GM19351 (cell line): ENCODE results near the gene TP53I13.
A peak's percentile ranks its signal among the peaks of the same experiment; 100 is the strongest.
"Not testable (repeated sequence)": the region's sequence is repeated elsewhere in the genome, so short reads cannot be mapped to it uniquely, and the experiment has no call there.

Experiments used
- ATAC-seq: cut with Tn5 transposase; IDR thresholded peaks from one replicate; pipeline ENCODE4 v1.9.1; 2021; ENCODE audit warnings: mild to moderate bottlenecking, moderate library complexity; ENCODE audit not compliant: unreplicated experiment

TP53I13 gene

DNA sequence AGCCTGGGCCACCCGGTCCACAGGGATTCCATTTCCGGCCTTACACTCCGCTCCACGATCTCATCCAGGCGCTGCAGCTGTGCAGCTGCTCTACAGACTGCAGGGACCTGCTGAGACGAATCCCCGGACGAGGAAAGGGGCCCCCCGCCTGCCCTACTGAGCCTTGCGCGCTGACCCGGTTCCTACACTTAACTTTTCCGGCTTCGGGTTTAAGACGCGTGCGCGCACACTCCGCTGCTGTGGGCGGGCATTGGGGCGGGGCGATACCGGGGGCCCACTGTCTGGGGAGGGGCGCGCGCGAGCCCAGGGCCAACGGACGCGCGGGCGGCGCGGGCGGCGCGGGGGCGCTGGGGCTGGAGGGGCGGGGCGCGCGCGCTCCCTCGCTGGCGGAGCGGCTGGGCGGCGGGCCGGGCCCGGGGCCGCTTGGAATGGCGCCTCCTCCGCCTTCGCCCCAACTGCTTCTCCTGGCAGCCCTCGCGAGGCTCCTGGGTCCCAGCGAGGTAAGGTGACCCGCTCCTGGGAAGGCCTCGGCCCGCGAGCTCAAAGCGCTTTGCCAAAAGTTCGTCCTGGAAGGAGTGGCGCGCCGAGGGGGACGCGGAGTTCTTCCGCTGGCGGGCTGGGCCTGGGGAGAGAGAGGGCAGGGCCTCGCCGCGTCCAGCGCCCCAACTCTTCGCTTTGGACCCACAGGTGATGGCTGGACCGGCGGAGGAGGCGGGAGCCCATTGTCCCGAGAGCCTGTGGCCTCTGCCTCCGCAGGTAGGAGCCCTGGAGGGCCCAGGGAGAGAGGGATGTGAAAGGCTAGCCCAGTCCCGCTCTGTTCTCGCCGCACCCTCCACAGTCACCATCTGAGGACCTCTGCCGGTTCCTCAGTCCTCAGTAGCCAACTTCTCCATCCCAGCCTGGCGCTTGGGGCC, at the start of gene TP53I13:
TSS of gene TP53I13 (plus strand) at position 371 of the 914 bp plus-strand sequence. CDS start at position 429, 58 bp downstream.
- ATAC-seq, result peak; percentile 35

- no peak for ATAC-seq
Measured at GRCh38 chr17:29524692-29525091, 43.8 kb upstream of the TP53I13 start.

DNA sequence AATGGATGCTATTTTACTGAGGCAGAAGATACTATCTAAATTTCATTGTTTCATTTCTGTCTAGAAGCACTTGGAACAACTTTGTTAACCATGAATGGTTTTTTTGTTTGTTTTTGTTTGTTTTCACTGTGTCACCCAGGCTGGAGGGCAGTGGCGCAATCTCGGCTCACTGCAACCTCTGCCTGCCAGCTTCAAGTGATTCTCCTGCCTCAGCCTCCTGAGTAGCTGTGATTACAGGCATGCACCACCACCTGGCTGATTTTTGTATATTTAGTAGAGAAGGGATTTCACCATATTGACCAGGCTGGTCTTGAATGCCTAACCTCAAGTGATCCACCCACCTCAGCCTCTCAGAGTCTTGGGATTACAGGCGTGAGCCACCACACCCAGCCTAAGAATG, 42.2 kb upstream of the TP53I13 start:
- ATAC-seq, result no peak

- ATAC-seq, result no peak
Measured at GRCh38 chr17:29533976-29534375, 34.5 kb upstream of the TP53I13 start.

- no peak for ATAC-seq
Measured at GRCh38 chr17:29544066-29544465, 24.4 kb upstream of the TP53I13 start.

DNA sequence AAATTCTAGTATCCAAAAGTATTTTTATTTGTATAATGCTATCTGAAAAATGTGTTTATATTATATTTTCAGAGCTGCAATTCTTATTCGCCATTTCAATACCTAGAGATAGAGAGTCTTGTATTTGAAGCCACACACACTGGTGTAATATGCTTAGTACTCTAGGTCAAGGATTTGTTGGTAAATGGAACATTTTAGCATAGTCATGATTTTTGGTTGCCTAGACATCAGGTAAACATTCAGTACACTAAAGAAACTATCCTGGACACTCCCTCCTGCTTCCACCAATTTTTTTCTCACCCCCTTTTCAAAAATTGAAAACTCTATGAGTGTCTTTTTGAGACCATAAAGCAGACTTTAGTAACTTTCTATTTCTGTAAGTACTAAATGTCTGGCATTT, 22.4 kb upstream of the TP53I13 start:
- ATAC-seq, result no peak

DNA sequence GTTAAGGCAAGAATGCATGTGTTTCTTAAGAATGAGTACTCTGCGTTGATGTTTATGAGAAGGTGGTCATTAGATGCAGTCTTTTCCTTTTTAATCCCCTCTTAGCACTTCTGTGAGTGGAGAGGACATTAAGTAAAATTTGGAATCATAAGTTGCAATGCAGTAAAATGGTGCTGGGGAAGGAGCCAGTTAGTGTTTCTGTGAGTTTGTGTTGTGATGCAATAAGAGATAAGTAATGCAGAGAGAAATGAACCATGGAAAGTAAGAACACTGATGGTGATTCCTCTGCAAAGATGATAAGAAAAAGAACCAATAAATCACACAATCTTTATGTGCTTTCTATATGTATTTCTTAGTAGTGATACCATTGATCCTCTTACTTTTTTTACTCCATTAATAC, 21.7 kb upstream of the TP53I13 start:
- no peak for ATAC-seq

GRCh38 chr17:29549177-29549923, 19.2 kb upstream of the TP53I13 start:
- ATAC-seq, result no peak

DNA sequence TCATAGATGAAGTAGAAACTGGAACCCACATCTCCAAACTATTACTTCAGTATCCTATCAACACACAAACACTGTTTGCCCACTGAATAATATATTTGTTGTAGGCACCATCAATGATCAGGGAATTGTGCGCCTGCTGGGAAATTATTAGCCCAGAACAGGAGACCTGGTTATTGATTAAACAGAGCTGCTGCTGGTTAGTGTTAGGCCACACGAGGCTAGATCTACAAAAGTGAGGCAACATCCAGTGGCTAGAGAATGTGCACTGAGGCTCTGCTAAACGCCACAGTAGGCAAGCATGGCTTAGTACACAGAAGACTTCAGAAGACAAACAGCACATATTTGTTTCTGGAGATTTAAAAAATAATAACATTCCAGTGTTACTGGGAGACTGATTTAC, 12.7 kb upstream of the TP53I13 start:
- no peak for ATAC-seq

DNA sequence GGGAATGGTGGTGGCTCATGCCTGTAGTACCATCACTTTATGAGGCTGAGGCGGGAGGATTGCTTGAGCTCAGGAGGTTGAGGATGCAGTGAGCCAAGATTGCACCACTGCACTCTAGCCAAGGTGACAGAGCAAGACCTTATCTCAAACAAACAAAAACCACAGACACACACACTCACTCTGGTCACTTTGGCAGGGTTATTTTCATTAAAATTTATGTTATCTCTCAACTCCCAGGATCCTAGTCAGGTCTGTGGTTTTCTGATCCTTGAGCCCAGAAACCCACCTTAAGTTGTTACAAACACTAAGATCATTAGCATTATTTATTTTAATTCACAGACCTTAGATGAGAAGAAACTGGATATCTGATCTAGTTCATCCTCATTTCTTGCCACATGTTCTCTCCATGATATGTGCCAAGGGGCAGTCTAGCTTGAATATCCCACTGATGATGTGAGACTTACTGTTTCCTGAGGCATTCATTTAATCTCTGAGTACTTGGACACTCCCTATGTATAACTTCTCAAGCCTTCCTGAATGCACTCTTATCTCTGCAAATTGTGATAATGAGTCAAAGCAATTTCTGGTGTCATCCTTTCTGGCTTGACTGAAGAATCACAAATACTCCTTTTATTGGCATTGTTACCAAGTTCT, 11.3 kb upstream of the TP53I13 start:
- ATAC-seq, result no peak

DNA sequence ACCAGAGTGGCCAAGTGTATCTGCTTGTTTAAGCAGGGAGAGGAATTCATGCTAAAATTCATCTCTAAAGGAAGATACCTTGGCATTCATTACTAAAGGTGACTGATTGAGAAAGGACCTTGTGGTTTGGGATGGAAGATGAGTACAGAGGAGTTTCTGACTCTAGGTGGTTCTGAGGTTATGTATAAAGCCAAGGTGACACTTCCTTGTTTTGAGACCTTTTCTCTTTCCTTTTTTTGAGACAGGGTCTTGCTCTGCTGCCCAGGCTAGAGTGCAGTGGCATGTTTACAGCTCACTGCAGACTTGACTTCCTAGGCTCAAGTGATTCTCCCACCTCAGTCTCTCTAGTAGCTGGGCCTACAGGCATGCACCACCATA, 10.8 kb upstream of the TP53I13 start:
- no peak for ATAC-seq

GRCh38 chr17:29558139-29558538, 10.4 kb upstream of the TP53I13 start:
- ATAC-seq, result not testable (repeated sequence)

DNA sequence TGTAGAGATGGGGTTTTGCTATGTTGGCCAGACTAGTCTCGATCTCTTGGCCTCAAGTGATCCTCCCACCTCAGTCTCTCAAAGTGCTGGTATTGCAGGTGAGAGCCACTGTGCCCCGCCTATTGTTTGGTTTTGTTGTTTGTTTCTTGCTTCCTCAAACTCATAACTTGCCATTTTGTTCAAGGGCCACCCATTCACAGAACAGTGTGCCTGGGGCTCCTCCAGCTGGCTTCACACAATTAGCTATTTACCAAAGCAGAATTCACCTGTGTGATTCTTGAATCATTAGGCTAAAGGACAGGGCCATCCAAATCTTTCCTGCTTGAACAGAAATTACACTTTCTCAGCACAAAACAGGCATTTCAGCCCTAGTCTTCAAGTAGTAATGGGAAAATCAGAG, 8.9 kb upstream of the TP53I13 start:
- ATAC-seq, result no peak

GRCh38 chr17:29560316-29560715, 8.2 kb upstream of the TP53I13 start:
- ATAC-seq, result no peak

GRCh38 chr17:29561554-29562517, 6.7 kb upstream of the TP53I13 start:
- no peak for ATAC-seq

GRCh38 chr17:29562615-29563014, 5.9 kb upstream of the TP53I13 start:
- ATAC-seq, result no peak

DNA sequence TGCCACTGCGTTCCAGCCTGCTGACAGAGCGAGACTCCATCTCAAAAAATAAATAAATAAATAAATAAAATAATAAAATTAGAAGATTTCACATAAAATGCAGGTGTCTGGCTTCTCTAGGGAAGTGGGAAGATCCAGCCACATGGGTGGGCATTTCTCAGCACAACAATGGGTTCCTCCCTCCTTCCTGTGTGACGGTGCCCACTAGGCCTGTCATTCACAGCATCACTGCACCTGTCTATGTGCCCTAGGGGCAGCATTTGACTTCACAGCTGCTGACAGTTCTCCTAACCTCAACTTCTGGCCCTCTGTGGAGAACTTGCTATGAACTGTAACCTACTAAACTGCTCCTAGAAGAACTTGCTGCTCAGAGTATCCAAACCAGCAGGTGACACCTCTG, 4.7 kb upstream of the TP53I13 start:
- no peak for ATAC-seq

DNA sequence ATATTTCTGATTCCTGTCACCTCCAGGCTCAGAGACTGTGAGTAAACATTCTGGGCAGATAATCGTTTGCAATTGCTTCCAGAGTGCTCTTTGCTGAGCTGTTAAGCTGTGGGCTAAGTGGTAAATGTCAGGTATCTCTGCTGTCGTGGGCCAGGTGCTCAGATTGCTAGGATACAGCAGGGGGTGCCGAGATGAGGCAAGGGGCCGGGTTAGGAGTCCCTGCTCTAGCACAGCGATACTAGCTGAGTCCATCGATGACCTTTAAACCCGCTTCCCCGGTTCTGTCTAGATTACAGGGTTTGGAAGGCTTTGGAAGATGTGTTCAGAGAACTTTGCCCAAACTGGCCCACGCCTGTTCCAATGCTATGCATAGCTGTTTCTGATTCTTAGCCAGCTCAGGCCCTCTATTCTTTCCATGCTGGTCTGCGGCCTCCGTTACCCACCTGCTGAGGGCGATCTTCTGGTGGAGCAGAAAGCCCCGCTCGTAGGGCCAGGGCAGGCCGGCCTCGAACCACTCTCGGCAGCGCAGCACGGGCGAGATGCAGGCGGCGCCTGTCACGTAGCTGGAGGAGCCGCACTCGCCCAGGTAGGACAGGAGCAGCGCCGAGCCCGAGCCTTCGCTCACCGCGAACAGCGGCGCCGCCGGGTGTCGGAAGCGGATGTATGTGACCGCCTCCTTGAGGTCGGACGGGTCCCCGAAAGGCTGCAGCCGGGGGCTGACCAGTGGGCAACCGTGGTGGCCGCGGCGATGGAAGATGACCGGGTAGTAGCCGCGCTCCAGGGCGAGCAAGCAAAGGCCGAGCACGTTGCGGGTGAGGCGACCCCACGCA, 2.6 kb upstream of the TP53I13 start:
- no peak for ATAC-seq

GRCh38 chr17:29566473-29567303, 1.8 kb upstream of the TP53I13 start, which contains the start of gene ABHD15:
ABHD15 (minus strand) TSS chr17:29567037; CDS start chr17:29566966, 71 bp downstream.
- no peak for ATAC-seq
